WTC11 (cell line): ENCODE data around the gene MCOLN3. TPM values are rescaled to one million over a fixed set of nuclear protein-coding genes. Genes with fewer than 3 reads are reported as not detected.

ENCODE experiments used
- ATAC-seq: fragments of 200-7000 bp; cut with Tn5 transposase; 2 replicates; pipeline ENCODE4 v1.10.0; 2021; ENCODE audit warnings: mild to moderate bottlenecking, moderate library complexity
- CTCF ChIA-PET: fragments of 300-600 bp; sonication (Branson Sonifier 250); formaldehyde crosslinking; loops from one replicate; lab custom pipeline; 2021; ENCODE audit warnings: antibody characterized with exemption; lab: Charles Lee
- POLR2A ChIA-PET: fragments of 350-600 bp; sonication (Branson Sonifier 250); formaldehyde crosslinking; loops from one replicate; lab custom pipeline; 2021; ENCODE audit warnings: antibody characterized with exemption; lab: Charles Lee
- DNase-seq: peaks from one replicate; pipeline ENCODE4 v3.0.0; 2021; ENCODE audit warnings: low spot score
- H3K27ac Mint-ChIP-seq: 2 replicates; pipeline ENCODE4 v1.8.0; 2021; ENCODE audit warnings: mixed read lengths
- H3K27me3 Mint-ChIP-seq: 2 replicates; pipeline ENCODE4 v1.8.0; 2021; ENCODE audit warnings: low read depth, mild to moderate bottlenecking, moderate library complexity, mixed read lengths
- H3K36me3 Mint-ChIP-seq: 2 replicates; pipeline ENCODE4 v1.8.0; 2021; ENCODE audit warnings: mixed read lengths
- H3K4me1 Mint-ChIP-seq: 2 replicates; pipeline ENCODE4 v1.8.0; 2022; ENCODE audit warnings: mixed read lengths
- H3K4me3 Mint-ChIP-seq: 2 replicates; pipeline ENCODE4 v1.8.0; 2021; ENCODE audit warnings: mild to moderate bottlenecking, moderate library complexity, mixed read lengths
- H3K9me3 Mint-ChIP-seq: 2 replicates; pipeline ENCODE4 v1.8.0; 2021; ENCODE audit warnings: mixed read lengths
- ATF3 ChIP-seq: sonication (generic); formaldehyde crosslinking; conservative IDR thresholded peaks from 2 replicates; pipeline ENCODE4 v1.8.1; 2022; ENCODE audit warnings: mild to moderate bottlenecking, missing genetic modification reagents
- CREM ChIP-seq: sonication (generic); formaldehyde crosslinking; IDR thresholded peaks from 2 replicates; pipeline ENCODE4 v1.8.1; 2022; ENCODE audit warnings: mild to moderate bottlenecking, missing genetic modification reagents, moderate library complexity
- EMX1 ChIP-seq: fragments of 250-450 bp; sonication (Bioruptor Pico); IDR thresholded peaks from 2 replicates; pipeline ENCODE4 v1.8.0; 2021; ENCODE audit warnings: mild to moderate bottlenecking
- FOXK1 ChIP-seq: sonication (generic); formaldehyde crosslinking; IDR thresholded peaks from 2 replicates; pipeline ENCODE4 v1.8.0; 2022; ENCODE audit warnings: mild to moderate bottlenecking, moderate library complexity, missing genetic modification reagents
- GABPB1 ChIP-seq: sonication (generic); formaldehyde crosslinking; IDR thresholded peaks from 2 replicates; pipeline ENCODE4 v1.8.1; 2023; ENCODE audit warnings: mild to moderate bottlenecking, missing genetic modification reagents
- IRF2 ChIP-seq: sonication (generic); formaldehyde crosslinking; IDR thresholded peaks from 2 replicates; pipeline ENCODE4 v1.8.0; 2022; ENCODE audit warnings: low read depth, missing genetic modification reagents, borderline replicate concordance
- MYBL2 ChIP-seq: sonication (generic); formaldehyde crosslinking; IDR thresholded peaks from 2 replicates; pipeline ENCODE4 v1.8.1; 2023; ENCODE audit warnings: mild to moderate bottlenecking, moderate library complexity, missing genetic modification reagents
- NFATC4 ChIP-seq: fragments of 250-450 bp; sonication (Bioruptor Pico); IDR thresholded peaks from 2 replicates; pipeline ENCODE4 v1.9.0; 2021; ENCODE audit warnings: mild to moderate bottlenecking
- NR3C1 ChIP-seq: sonication (generic); formaldehyde crosslinking; conservative IDR thresholded peaks from 2 replicates; pipeline ENCODE4 v1.8.1; 2023; ENCODE audit warnings: low read depth, mild to moderate bottlenecking, missing genetic modification reagents
- SOX15 ChIP-seq: fragments of 250-450 bp; sonication (Bioruptor Pico); IDR thresholded peaks from 2 replicates; pipeline ENCODE4 v1.9.0; 2021; ENCODE audit warnings: mild to moderate bottlenecking
- USF2 ChIP-seq: sonication (generic); formaldehyde crosslinking; IDR thresholded peaks from 2 replicates; pipeline ENCODE4 v1.8.1; 2023; ENCODE audit warnings: mild to moderate bottlenecking, missing genetic modification reagents, moderate library complexity
- ZNF317 ChIP-seq: sonication (generic); formaldehyde crosslinking; IDR thresholded peaks from 2 replicates; pipeline ENCODE4 v1.8.1; 2023; ENCODE audit warnings: low read depth, mild to moderate bottlenecking, moderate library complexity, missing genetic modification reagents, borderline replicate concordance
- ZNF423 ChIP-seq: fragments of 250-450 bp; sonication (Bioruptor Pico); IDR thresholded peaks from 2 replicates; pipeline ENCODE4 v2.1.2; 2022; ENCODE audit warnings: mild to moderate bottlenecking, moderate library complexity
- total RNA-seq: library from RNA; stranded (reverse); gene quantifications from 3 replicates; pipeline ENCODE4 v1.2.3, GENCODE V29; 2021
- TF ChIP-seq, protein P1 (sequence below): sonication (generic); formaldehyde crosslinking; IDR thresholded peaks from 2 replicates; pipeline ENCODE4 v1.8.1; 2022; ENCODE audit warnings: low read depth, missing genetic modification reagents, borderline replicate concordance
- TF ChIP-seq, protein P2 (sequence below): fragments of 250-450 bp; sonication (Bioruptor Pico); IDR thresholded peaks from 2 replicates; pipeline ENCODE4 v1.9.0; 2021; ENCODE audit warnings: mild to moderate bottlenecking, borderline replicate concordance
- TF ChIP-seq, protein P3 (sequence below): fragments of 250-450 bp; sonication (Bioruptor Pico); IDR thresholded peaks from 2 replicates; pipeline ENCODE4 v1.9.0; 2021; ENCODE audit warnings: mild to moderate bottlenecking
- TF ChIP-seq, protein P4 (sequence below): sonication (generic); formaldehyde crosslinking; conservative IDR thresholded peaks from 2 replicates; pipeline ENCODE4 v1.8.1; 2023; ENCODE audit warnings: mild to moderate bottlenecking, low read depth, missing genetic modification reagents, moderate library complexity

MCOLN3 gene
- total RNA-seq, 1 experiment from 2014 or later = 6.4 TPM

DNA sequence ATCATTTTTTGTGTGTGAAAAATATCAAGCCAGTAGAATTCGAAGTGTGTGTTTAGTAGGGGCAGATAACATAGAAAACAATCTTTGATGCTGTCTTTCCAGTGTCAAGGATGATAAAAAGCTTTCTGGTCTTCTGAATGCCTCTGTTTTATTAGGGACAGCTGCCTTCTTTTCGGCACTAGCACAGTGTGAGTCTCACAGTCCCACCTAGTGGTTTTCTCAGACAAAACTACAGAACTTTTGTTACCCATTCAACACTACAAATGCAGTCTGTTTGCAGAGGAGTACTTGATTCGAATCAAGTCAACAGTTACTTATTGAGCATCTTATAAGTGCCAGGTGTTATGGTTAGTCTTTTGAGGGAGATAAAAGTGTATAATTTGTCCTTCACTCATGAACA is 30.6 kb upstream of the MCOLN3 start (continued):
- no peak for TF ChIP-seq ATF3 (CRISPR knock-in tag)
- no peak for TF ChIP-seq MYBL2 (CRISPR knock-in tag)
- TF ChIP-seq, protein P1, sequence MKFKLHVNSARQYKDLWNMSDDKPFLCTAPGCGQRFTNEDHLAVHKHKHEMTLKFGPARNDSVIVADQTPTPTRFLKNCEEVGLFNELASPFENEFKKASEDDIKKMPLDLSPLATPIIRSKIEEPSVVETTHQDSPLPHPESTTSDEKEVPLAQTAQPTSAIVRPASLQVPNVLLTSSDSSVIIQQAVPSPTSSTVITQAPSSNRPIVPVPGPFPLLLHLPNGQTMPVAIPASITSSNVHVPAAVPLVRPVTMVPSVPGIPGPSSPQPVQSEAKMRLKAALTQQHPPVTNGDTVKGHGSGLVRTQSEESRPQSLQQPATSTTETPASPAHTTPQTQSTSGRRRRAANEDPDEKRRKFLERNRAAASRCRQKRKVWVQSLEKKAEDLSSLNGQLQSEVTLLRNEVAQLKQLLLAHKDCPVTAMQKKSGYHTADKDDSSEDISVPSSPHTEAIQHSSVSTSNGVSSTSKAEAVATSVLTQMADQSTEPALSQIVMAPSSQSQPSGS (CRISPR knock-in tag) = no peak
- TF ChIP-seq ZNF317 (CRISPR knock-in tag) = no peak
- no peak for TF ChIP-seq CREM
- TF ChIP-seq SOX15 (CRISPR knock-in tag) = no peak

DNA sequence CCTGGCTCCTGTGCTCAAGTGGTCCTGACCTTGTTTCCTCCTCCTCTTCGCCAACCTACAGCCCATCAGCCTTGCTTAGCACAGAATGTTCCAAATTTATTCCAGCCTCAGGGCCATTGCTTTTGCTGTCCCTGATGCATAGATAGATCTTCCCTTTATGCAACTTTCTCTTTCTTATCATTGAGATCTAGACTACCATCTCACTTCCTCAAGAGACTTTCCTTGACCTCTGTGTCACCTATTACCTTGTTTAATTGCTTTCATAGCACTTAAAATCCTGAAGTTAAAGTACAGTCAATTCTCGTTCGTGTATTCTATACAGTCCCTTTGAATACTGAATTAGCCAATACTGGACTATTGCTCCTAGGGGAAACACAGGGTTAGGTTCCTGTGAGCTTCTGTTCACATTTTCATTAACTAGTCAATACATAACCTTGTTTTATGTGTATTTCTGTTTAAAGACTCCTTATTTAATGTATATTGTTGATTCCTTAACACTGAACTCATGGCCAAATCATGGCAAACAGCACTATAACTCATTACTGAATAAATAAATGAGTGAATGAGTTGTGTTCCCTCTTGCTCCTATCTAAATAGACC is 26.2 kb upstream of the MCOLN3 start:
- Mint-ChIP-seq H3K27me3 (no peaks in the 10 kb centered on the region), H3K4me1 (no peaks in the 10 kb centered on the region), H3K9me3 (0 out of 2 replicates have a peak, but pooled peaks cover 4% of the 10 kb centered on the region), H3K4me3 (no peak overlapping the region), H3K27ac (no peak overlapping the region), H3K36me3 (no peaks in the 10 kb centered on the region)
- ChIA-PET POLR2A (no interaction called here), CTCF (no interaction called here)
- no peak for ATAC-seq
- no peak for DNase-seq
- TF ChIP-seq, protein P2, sequence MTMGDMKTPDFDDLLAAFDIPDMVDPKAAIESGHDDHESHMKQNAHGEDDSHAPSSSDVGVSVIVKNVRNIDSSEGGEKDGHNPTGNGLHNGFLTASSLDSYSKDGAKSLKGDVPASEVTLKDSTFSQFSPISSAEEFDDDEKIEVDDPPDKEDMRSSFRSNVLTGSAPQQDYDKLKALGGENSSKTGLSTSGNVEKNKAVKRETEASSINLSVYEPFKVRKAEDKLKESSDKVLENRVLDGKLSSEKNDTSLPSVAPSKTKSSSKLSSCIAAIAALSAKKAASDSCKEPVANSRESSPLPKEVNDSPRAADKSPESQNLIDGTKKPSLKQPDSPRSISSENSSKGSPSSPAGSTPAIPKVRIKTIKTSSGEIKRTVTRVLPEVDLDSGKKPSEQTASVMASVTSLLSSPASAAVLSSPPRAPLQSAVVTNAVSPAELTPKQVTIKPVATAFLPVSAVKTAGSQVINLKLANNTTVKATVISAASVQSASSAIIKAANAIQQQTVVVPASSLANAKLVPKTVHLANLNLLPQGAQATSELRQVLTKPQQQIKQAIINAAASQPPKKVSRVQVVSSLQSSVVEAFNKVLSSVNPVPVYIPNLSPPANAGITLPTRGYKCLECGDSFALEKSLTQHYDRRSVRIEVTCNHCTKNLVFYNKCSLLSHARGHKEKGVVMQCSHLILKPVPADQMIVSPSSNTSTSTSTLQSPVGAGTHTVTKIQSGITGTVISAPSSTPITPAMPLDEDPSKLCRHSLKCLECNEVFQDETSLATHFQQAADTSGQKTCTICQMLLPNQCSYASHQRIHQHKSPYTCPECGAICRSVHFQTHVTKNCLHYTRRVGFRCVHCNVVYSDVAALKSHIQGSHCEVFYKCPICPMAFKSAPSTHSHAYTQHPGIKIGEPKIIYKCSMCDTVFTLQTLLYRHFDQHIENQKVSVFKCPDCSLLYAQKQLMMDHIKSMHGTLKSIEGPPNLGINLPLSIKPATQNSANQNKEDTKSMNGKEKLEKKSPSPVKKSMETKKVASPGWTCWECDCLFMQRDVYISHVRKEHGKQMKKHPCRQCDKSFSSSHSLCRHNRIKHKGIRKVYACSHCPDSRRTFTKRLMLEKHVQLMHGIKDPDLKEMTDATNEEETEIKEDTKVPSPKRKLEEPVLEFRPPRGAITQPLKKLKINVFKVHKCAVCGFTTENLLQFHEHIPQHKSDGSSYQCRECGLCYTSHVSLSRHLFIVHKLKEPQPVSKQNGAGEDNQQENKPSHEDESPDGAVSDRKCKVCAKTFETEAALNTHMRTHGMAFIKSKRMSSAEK (CRISPR knock-in tag) = no peak
- TF ChIP-seq MYBL2 (CRISPR knock-in tag) (no peak), ZNF423 (CRISPR knock-in tag) (no peak), NFATC4 (CRISPR knock-in tag) (no peak), GABPB1 (CRISPR knock-in tag) (no peak), IRF2 (no peak), FOXK1 (no peak), EMX1 (CRISPR knock-in tag) (no peak), USF2 (CRISPR knock-in tag) (no peak), NR3C1 (CRISPR knock-in tag) (no peak)
- TF ChIP-seq, protein P3, sequence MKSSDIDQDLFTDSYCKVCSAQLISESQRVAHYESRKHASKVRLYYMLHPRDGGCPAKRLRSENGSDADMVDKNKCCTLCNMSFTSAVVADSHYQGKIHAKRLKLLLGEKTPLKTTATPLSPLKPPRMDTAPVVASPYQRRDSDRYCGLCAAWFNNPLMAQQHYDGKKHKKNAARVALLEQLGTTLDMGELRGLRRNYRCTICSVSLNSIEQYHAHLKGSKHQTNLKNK (CRISPR knock-in tag) = no peak
- TF ChIP-seq, protein P4, sequence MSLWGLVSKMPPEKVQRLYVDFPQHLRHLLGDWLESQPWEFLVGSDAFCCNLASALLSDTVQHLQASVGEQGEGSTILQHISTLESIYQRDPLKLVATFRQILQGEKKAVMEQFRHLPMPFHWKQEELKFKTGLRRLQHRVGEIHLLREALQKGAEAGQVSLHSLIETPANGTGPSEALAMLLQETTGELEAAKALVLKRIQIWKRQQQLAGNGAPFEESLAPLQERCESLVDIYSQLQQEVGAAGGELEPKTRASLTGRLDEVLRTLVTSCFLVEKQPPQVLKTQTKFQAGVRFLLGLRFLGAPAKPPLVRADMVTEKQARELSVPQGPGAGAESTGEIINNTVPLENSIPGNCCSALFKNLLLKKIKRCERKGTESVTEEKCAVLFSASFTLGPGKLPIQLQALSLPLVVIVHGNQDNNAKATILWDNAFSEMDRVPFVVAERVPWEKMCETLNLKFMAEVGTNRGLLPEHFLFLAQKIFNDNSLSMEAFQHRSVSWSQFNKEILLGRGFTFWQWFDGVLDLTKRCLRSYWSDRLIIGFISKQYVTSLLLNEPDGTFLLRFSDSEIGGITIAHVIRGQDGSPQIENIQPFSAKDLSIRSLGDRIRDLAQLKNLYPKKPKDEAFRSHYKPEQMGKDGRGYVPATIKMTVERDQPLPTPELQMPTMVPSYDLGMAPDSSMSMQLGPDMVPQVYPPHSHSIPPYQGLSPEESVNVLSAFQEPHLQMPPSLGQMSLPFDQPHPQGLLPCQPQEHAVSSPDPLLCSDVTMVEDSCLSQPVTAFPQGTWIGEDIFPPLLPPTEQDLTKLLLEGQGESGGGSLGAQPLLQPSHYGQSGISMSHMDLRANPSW = no peak
